Right atrium auricular region (tissue), 2 donors: ENCODE data around the gene PTPRN2. TPM values are rescaled to one million over a fixed set of nuclear protein-coding genes. Genes with fewer than 3 reads are reported as not detected.
"Not testable (repeated sequence)": the region's sequence is repeated elsewhere in the genome, so short reads cannot be mapped to it uniquely, and the experiment has no call there.

Source experiments
- DNase-seq: peaks from one replicate; pipeline ENCODE4 v3.0.0-alpha.2; 2019; ENCODE audit warnings: low spot score
- H3K27ac ChIP-seq, 2 donors: fragments of 200-600 bp; sonication (generic); 1 replicate in 1 of 2; 2 replicates in 1 of 2; pipeline ENCODE4 v1.5.1; 2016 to 2019
- H3K27me3 ChIP-seq, 2 donors: fragments of 200-600 bp; sonication (generic); one replicate each; pipeline versions ENCODE4 v1.5.1 to v1.6.0; 2017 to 2019
- H3K36me3 ChIP-seq: fragments of 200-600 bp; sonication (generic); one replicate; pipeline ENCODE4 v1.5.1; 2016
- H3K4me1 ChIP-seq, 2 donors: fragments of 200-600 bp; sonication (generic); one replicate each; pipeline versions ENCODE4 v1.5.1 to v1.6.0; 2017 to 2019
- H3K4me3 ChIP-seq, 2 donors: fragments of 200-600 bp; sonication (generic); 1 replicate in 1 of 2; 2 replicates in 1 of 2; pipeline ENCODE4 v1.5.1; 2017 to 2019; ENCODE audit warnings: mild to moderate bottlenecking in 1 of 2, moderate library complexity in 1 of 2
- H3K9me3 ChIP-seq, 2 donors: fragments of 200-600 bp; sonication (generic); one replicate each; pipeline ENCODE4 v1.5.1; 2019
- total RNA-seq, 2 donors: library from RNA; depleted of rRNA; stranded (reverse); fragments of >200 nt; gene quantifications; one replicate each; pipeline ENCODE4 v1.1.0, GENCODE V29; 2016
- TF ChIP-seq, protein P1 (sequence below), 2 donors: fragments of 200-600 bp; sonication (generic); IDR thresholded peaks; one replicate each; pipeline ENCODE4 v1.5.1; 2019; ENCODE audit warnings: antibody characterized with exemption in 2 of 2

Gene PTPRN2
- total RNA-seq, 2 donors from 2014 or later, result 2.6 to 2.7 TPM

DNA sequence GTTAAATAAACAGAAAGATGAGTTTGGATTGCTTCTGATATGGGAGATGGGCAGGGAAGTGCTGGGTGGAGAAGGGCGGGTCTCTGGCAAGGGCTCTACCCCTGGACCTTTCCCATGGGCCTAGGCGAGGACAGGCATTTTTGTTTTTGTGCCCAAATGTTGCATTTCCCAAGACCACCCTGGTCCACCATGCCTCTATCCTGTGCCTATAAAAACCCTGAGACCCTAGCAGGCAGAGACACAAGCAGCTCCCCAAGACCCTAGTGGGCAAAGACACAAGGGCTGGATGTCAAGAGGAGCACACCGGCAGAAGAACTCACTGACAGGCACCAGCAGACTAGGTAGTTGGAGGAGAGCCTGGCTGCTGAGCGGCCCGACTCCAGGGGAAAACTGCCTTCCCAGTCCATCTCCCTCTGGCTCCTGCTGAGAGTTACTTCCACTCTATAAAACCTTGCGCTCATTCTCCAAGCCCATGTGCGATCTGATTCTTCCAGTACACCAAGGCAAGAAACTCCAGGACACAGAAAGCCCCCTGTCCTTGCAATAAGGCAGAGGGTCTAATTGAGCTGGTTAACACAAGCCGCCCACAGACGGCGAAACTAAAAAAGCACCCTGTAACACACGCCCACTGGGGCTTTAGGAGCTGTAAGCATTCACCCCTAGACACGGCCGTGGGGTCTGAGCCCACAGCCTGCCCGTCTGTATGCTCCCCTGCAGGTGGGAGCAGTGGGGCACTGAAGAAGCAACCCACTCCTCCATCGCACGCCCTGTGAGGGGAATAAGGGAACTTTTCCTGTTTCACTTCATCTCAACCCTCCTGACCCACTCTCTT lies 291.4 kb downstream of the PTPRN2 start:
- Histone ChIP-seq H3K4me3 (no peak overlapping the region), H3K27me3 (no peaks in the 10 kb centered on the region), H3K9me3 (no peaks in the 10 kb centered on the region), H3K27ac (no peak overlapping the region), H3K4me1 (no peaks in the 10 kb centered on the region), H3K36me3 (no peaks in the 10 kb centered on the region)
- DNase-seq, result peak; percentile 47
- TF ChIP-seq, protein P1, sequence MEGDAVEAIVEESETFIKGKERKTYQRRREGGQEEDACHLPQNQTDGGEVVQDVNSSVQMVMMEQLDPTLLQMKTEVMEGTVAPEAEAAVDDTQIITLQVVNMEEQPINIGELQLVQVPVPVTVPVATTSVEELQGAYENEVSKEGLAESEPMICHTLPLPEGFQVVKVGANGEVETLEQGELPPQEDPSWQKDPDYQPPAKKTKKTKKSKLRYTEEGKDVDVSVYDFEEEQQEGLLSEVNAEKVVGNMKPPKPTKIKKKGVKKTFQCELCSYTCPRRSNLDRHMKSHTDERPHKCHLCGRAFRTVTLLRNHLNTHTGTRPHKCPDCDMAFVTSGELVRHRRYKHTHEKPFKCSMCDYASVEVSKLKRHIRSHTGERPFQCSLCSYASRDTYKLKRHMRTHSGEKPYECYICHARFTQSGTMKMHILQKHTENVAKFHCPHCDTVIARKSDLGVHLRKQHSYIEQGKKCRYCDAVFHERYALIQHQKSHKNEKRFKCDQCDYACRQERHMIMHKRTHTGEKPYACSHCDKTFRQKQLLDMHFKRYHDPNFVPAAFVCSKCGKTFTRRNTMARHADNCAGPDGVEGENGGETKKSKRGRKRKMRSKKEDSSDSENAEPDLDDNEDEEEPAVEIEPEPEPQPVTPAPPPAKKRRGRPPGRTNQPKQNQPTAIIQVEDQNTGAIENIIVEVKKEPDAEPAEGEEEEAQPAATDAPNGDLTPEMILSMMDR (IDR thresholded peaks at IDR 0.05), result no peak

DNA sequence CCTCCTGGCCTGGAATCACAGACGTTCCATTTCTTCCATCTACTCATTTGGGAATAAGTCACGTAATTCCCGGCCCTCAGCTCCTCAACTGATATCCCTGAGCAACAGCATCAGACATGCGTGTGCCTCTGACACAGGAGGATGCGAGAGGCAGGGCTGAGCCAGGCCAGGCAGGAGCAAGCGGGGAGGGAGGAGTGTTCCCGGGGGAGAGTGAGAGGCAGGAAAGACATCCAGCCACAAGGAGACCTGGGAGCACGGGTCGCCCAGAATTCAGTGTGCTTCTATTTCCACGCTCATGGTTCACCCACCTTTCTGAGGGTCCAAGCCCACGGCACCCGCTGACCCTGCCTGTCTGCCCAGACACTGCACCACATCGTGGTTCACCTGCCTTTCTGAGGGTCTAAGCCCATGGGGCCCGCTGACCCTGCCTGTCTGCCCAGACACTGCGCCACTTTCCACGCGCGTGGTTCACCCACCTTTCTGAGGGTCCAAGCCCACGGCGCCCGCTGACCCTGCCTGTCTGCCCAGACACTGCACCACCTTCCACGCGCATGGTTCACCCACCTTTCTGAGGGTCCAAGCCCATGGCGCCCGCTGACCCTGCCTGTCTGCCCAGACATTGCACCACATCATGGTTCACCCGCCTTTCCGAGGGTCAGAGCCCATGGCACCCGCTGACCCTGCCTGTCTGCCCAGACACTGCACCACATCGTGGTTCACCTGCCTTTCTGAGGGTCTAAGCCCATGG lies 293.0 kb downstream of the PTPRN2 start:
- H3K9me3 ChIP-seq, H3K27me3 ChIP-seq, H3K36me3 ChIP-seq, H3K4me1 ChIP-seq, H3K27ac ChIP-seq, H3K4me3 ChIP-seq, DNase-seq: not testable (repeated sequence)

DNA sequence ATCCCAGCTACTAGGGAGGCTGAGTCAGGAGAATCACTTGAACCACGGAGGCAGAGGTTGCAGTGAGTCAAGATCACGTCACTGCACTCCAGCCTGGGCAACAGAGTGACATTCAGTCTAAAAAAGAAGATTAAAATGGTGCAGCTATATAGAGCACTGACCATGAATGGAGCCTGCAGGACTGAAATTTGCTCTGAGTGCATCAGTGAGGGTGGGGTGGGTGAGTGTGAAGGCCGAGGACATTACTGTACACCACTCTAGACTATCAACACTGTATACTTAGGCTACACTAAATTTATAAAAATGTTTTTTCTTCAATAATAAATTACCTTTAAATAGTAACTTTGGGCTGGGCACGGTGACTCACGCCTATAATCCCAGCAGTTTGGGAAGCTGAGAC lies 294.7 kb downstream of the PTPRN2 start:
- H3K9me3 ChIP-seq, result peaks cover 10 to 23% of the 10 kb centered on the region in 2 donors
- no peak overlapping the region for H3K4me3 ChIP-seq
- H3K27me3 ChIP-seq, result no peaks in the 10 kb centered on the region
- no peaks in the 10 kb centered on the region for H3K36me3 ChIP-seq
- H3K27ac ChIP-seq, result no peak overlapping the region
- no peak for DNase-seq
- no peaks in the 10 kb centered on the region for H3K4me1 ChIP-seq
- TF ChIP-seq, protein P1 (IDR thresholded peaks at IDR 0.05), result no peak

DNA sequence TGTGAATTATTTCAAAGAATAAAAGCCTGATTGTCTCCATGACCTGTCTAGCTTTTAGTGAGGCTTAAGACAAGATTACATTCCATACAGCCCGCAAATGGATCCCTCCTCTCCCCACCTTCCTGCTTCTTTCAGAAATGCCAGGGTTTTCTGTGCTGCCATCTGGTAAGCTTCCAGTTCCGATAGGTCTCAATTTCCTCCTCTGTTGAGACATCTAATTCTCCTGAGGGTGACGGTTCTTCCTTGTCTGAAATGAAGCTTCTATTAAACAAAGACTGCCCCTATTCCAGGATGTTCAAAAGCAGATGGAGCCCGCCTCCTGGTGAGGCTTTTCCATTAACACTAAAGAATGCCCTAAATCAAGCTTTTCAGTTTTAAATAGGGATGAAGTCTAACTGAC lies 295.6 kb downstream of the PTPRN2 start:
- TF ChIP-seq, protein P1 (IDR thresholded peaks at IDR 0.05), result no peak
- no peak overlapping the region for H3K27ac ChIP-seq

DNA sequence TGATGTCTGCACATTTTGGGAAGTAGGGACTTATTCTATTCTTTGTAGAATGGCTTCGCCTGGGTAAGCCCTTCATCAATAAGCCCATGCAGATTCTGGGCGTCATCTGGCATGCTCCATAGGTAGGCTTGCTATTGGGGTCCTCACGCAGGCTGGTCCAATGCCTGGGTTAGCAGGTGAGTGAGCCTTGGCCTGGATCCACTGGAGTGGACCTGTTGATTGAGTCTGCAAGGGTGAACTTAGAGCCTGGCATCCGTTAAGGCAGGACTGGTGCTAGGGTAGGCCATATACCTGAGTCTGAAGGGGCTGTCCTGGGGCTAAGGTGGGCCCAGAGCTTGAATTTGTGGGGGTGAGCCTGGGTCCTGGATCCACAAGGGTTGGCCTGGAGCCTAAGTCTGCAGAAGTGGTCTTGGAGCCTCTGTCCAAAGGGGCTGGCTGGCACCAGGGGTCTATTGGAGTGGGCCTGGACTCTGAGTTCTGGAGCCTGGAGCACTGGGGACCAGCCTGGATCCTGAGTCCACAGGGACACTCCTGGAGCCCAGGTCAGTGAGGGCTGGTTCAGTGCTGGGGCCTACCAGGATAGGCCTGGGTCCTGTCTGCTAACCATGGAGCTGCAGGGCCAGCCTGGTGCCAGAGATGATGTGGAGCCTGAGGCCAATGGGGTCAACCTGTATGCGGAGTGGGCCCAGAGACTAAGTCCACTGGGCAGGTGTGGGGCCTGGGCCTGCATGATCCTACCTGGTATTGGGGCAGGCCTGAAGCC lies 297.7 kb downstream of the PTPRN2 start:
- DNase-seq, result peak; percentile 16
- Histone ChIP-seq H3K36me3 (no peaks in the 10 kb centered on the region), H3K4me3 (no peak overlapping the region), H3K27ac (no peak overlapping the region), H3K27me3 (no peaks in the 10 kb centered on the region), H3K9me3 (peaks cover 10 to 47% of the 10 kb centered on the region in 2 donors), H3K4me1 (no peaks in the 10 kb centered on the region)
- TF ChIP-seq, protein P1 (IDR thresholded peaks at IDR 0.05), result no peak

More for the DNA sequence above, 295.6 kb downstream of the PTPRN2 start:
- Histone ChIP-seq H3K36me3 (no peaks in the 10 kb centered on the region), H3K27me3 (no peaks in the 10 kb centered on the region), H3K4me3 (no peak overlapping the region), H3K4me1 (no peaks in the 10 kb centered on the region), H3K9me3 (peaks cover 10 to 32% of the 10 kb centered on the region in 2 donors)
- DNase-seq, result no peak

DNA sequence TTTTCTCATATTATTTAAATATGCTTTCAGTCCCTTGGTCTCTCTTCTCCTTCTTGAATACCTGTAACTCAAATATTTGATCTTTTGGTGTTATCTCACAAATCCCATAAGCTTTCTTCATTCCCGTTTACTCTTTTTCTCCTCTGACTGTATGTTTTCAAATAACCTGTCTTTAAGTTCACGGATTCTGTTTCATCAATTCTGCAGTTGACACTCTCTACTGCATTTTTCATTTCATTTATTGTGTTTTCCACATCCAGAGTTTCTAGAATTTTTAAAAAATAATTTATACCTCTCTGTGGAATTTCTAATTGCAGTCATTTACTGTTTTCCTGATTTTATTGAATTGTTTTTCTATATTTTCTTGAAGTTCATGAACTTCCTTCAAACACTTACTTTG lies 298.4 kb downstream of the PTPRN2 start:
- Histone ChIP-seq H3K27me3 (no peaks in the 10 kb centered on the region), H3K4me3 (no peak overlapping the region), H3K9me3 (peaks cover 10 to 47% of the 10 kb centered on the region in 2 donors), H3K36me3 (no peaks in the 10 kb centered on the region), H3K27ac (no peak overlapping the region), H3K4me1 (no peaks in the 10 kb centered on the region)
- TF ChIP-seq, protein P1 (IDR thresholded peaks at IDR 0.05), result no peak
- DNase-seq, result no peak
